SKM-1 (cell line): ENCODE data around the gene AIFM3.
"Not testable (repeated sequence)": the region's sequence is repeated elsewhere in the genome, so short reads cannot be mapped to it uniquely, and the experiment has no call there.

ENCODE experiments used
- DNase-seq: peaks from one replicate; lab custom pipeline; 2025; ENCODE audit not compliant: unreplicated experiment; lab: John Stamatoyannopoulos, UW

The AIFM3 gene

GRCh38 chr22:20957683-20958431 lies 9.2 kb upstream of the AIFM3 start:
- DNase-seq, result no peak

- DNase-seq, result no peak
Observed at GRCh38 chr22:20959578-20960461, 7.2 kb upstream of the AIFM3 start.

- DNase-seq, result no peak
Observed at GRCh38 chr22:20960609-20961008, 6.4 kb upstream of the AIFM3 start.

GRCh38 chr22:20962491-20962945 lies 4.5 kb upstream of the AIFM3 start:
- DNase-seq, result no peak

GRCh38 chr22:20963201-20964052 lies 3.6 kb upstream of the AIFM3 start:
- no peak for DNase-seq

GRCh38 chr22:20964090-20964798 lies 2.8 kb upstream of the AIFM3 start:
- no peak for DNase-seq

- DNase-seq, result no peak
Observed at GRCh38 chr22:20964799-20965103, 2.3 kb upstream of the AIFM3 start.

GRCh38 chr22:20965104-20965887 lies 1.8 kb upstream of the AIFM3 start:
- DNase-seq, result no peak

GRCh38 chr22:20965888-20966855 lies 883 bp upstream of the AIFM3 start:
- no peak for DNase-seq

GRCh38 chr22:20967697-20968211 lies 699 bp downstream of the AIFM3 start:
- no peak for DNase-seq

GRCh38 chr22:20968281-20968977 lies 1.4 kb downstream of the AIFM3 start:
- DNase-seq, result peak; percentile 68

- DNase-seq, result no peak
Observed at GRCh38 chr22:20970939-20971657, 4.0 kb downstream of the AIFM3 start.

- DNase-seq, result not testable (repeated sequence)
Observed at GRCh38 chr22:20972014-20972694, 5.1 kb downstream of the AIFM3 start.

GRCh38 chr22:20972933-20973577 lies 6.0 kb downstream of the AIFM3 start:
- no peak for DNase-seq

GRCh38 chr22:20973634-20974286 lies 6.7 kb downstream of the AIFM3 start:
- DNase-seq, result no peak
